ENCODE measurements around the gene KIAA1671. TPM values are rescaled to one million over a fixed set of nuclear protein-coding genes. Genes with fewer than 3 reads are reported as not detected.

Gene KIAA1671
- total RNA-seq, 1 donor from 2014 or later, result 62.1 TPM

GRCh38 chr22:25216230-25216629 is 263.7 kb downstream of the KIAA1671 start:
- Mint-ChIP-seq H3K27me3 (peaks cover 10% of the 10 kb centered on the region), H3K36me3 (ENCODE audit: insufficient read depth) (peaks cover 8% of the 10 kb centered on the region), H3K4me3 (ENCODE audit: low read depth) (no peak overlapping the region), H3K9me3 (ENCODE audit: low read depth) (peaks cover 12% of the 10 kb centered on the region), H3K27ac (no peak overlapping the region), H3K4me1 (ENCODE audit: low read depth) (no peaks in the 10 kb centered on the region)
- TF ChIP-seq CTCF (IDR thresholded peaks at IDR 0.05; ENCODE audit: unreplicated experiment), result no peak
- DNase-seq (ENCODE audit: low spot score, unreplicated experiment), result no peak

DNA sequence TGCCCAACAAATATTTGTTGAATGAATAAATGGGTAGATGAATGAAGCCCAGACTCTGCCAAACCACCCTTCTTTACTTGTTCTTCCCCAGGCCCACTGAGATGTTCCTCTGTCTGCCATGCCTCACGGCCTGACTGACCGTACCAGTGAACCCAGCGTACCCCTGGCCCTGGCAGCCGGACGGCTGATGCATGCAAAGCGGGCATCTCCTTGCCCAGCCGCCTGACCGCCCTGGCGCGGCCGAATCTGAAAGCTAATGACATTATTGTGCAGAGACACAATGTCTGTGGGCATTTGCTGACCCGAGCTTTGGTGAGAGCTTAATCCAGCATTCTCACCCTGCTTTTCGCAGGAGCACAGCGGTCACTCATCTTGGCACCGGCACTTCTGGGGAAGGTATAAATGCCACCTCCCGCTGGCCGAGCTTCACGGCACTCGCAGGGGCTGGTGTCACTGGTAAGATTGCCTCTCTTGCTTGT is 266.7 kb downstream of the KIAA1671 start, which contains the start of gene CRYBB2:
CRYBB2 (plus strand) TSS at position 429 of the 479 bp plus-strand sequence. CDS start 1,791 bp downstream, outside the sequence.
- H3K4me1 Mint-ChIP-seq (ENCODE audit: low read depth), result no peaks in the 10 kb centered on the region
- no peak within 1 kb of the TSS for H3K27ac Mint-ChIP-seq
- TF ChIP-seq CTCF (IDR thresholded peaks at IDR 0.05; ENCODE audit: unreplicated experiment), result no peak
- DNase-seq (ENCODE audit: low spot score, unreplicated experiment), result no peak
- peaks cover 13% of the 10 kb centered on the region for H3K27me3 Mint-ChIP-seq
- no peaks in the 10 kb centered on the region for H3K36me3 Mint-ChIP-seq (ENCODE audit: insufficient read depth)
- H3K9me3 Mint-ChIP-seq (ENCODE audit: low read depth), result peaks cover 3% of the 10 kb centered on the region
- H3K4me3 Mint-ChIP-seq (ENCODE audit: low read depth), result no peak within 1 kb of the TSS

- peaks cover 3% of the 10 kb centered on the region for H3K9me3 Mint-ChIP-seq (ENCODE audit: low read depth)
These were observed 267.5 kb downstream of the KIAA1671 start for GRCh38 chr22:25219948-25220442.

DNA sequence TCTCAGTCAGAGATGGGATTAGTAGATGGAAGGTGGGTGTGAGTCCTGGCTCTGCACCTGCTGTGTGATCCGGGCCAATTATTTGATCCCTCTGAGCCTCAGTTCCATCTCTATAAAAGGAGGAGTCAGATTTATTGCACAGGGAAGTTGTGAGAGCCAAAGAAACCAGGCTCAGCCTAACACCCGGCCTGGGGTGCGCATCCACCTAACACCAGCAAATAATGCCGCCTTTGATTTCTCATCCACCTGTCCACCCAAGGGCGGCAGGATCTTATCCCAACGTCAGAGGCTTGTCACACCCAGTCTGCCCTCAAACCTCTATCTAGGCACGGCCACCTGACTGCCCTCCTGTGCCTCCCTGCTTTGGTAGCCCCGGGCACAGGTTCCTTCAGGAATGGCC is 269.3 kb downstream of the KIAA1671 start:
- no peaks in the 10 kb centered on the region for H3K9me3 Mint-ChIP-seq (ENCODE audit: low read depth)
- no peak for DNase-seq (ENCODE audit: low spot score, unreplicated experiment)
- no peak overlapping the region for H3K4me3 Mint-ChIP-seq (ENCODE audit: low read depth)
- H3K36me3 Mint-ChIP-seq (ENCODE audit: insufficient read depth), result no peaks in the 10 kb centered on the region
- H3K4me1 Mint-ChIP-seq (ENCODE audit: low read depth), result no peaks in the 10 kb centered on the region
- TF ChIP-seq CTCF (IDR thresholded peaks at IDR 0.05; ENCODE audit: unreplicated experiment), result no peak
- peaks cover 13% of the 10 kb centered on the region for H3K27me3 Mint-ChIP-seq
- H3K27ac Mint-ChIP-seq, result no peak overlapping the region

More at GRCh38 chr22:25219948-25220442, 267.5 kb downstream of the KIAA1671 start:
- no peak for DNase-seq (ENCODE audit: low spot score, unreplicated experiment)
- Mint-ChIP-seq H3K4me1 (ENCODE audit: low read depth) (no peaks in the 10 kb centered on the region), H3K27ac (no peak overlapping the region), H3K27me3 (peaks cover 13% of the 10 kb centered on the region), H3K36me3 (ENCODE audit: insufficient read depth) (no peaks in the 10 kb centered on the region), H3K4me3 (ENCODE audit: low read depth) (no peak overlapping the region)
- TF ChIP-seq CTCF (IDR thresholded peaks at IDR 0.05; ENCODE audit: unreplicated experiment), result no peak

- DNase-seq (ENCODE audit: low spot score, unreplicated experiment), result no peak
- no peak for TF ChIP-seq CTCF (IDR thresholded peaks at IDR 0.05; ENCODE audit: unreplicated experiment)
- peaks cover 13% of the 10 kb centered on the region for H3K27me3 Mint-ChIP-seq
- H3K36me3 Mint-ChIP-seq (ENCODE audit: insufficient read depth), result no peaks in the 10 kb centered on the region
- H3K27ac Mint-ChIP-seq, result no peak overlapping the region
- H3K4me3 Mint-ChIP-seq (ENCODE audit: low read depth), result no peak overlapping the region
- H3K4me1 Mint-ChIP-seq (ENCODE audit: low read depth), result no peaks in the 10 kb centered on the region
- no peaks in the 10 kb centered on the region for H3K9me3 Mint-ChIP-seq (ENCODE audit: low read depth)
These were observed 270.8 kb downstream of the KIAA1671 start for GRCh38 chr22:25223269-25223850.
